Non-pigmented ciliary epithelial cell (primary cell): ENCODE results near the gene SCFD1.
A peak's percentile ranks its signal among the peaks of the same experiment; 100 is the strongest.
"Not testable (repeated sequence)": the region's sequence is repeated elsewhere in the genome, so short reads cannot be mapped to it uniquely, and the experiment has no call there.

Experiments
- DNase-seq: peaks from one replicate; pipeline ENCODE4 v3.0.0-alpha.2; 2010; ENCODE audit warnings: low read depth

Gene SCFD1

GRCh38 chr14:30678926-30679431, 56.9 kb downstream of the SCFD1 start:
- DNase-seq = no peak

- DNase-seq = no peak
These were observed 57.9 kb downstream of the SCFD1 start for GRCh38 chr14:30680036-30680435.

GRCh38 chr14:30680776-30681175, 58.7 kb downstream of the SCFD1 start:
- DNase-seq = not testable (repeated sequence)

- DNase-seq = peak; percentile 3
These were observed 59.7 kb downstream of the SCFD1 start for GRCh38 chr14:30681752-30682355.

- not testable (repeated sequence) for DNase-seq
These were observed 68.6 kb downstream of the SCFD1 start for GRCh38 chr14:30690487-30691355.

GRCh38 chr14:30691751-30692398, 69.8 kb downstream of the SCFD1 start:
- DNase-seq = no peak

- DNase-seq = no peak
These were observed 70.5 kb downstream of the SCFD1 start for GRCh38 chr14:30692669-30693068.

GRCh38 chr14:30698463-30698862, 76.3 kb downstream of the SCFD1 start:
- DNase-seq = no peak

GRCh38 chr14:30706704-30707103, 84.6 kb downstream of the SCFD1 start:
- no peak for DNase-seq

- DNase-seq = no peak
These were observed 86.0 kb downstream of the SCFD1 start for GRCh38 chr14:30708157-30708556.

- DNase-seq = no peak
These were observed 87.1 kb downstream of the SCFD1 start for GRCh38 chr14:30709201-30709600.

GRCh38 chr14:30710876-30711275, 88.8 kb downstream of the SCFD1 start:
- no peak for DNase-seq

GRCh38 chr14:30719137-30719536, 97.0 kb downstream of the SCFD1 start:
- DNase-seq = no peak

- DNase-seq = no peak
These were observed 103.6 kb downstream of the SCFD1 start for GRCh38 chr14:30725763-30726162.

- no peak for DNase-seq
These were observed 106.4 kb downstream of the SCFD1 start for GRCh38 chr14:30728471-30728870.

GRCh38 chr14:30737916-30738315, 115.8 kb downstream of the SCFD1 start:
- no peak for DNase-seq

GRCh38 chr14:30738978-30739377, 116.9 kb downstream of the SCFD1 start:
- no peak for DNase-seq

GRCh38 chr14:30748343-30748742, 126.2 kb downstream of the SCFD1 start:
- no peak for DNase-seq

- DNase-seq = no peak
These were observed 129.7 kb downstream of the SCFD1 start for GRCh38 chr14:30751646-30752416.

- no peak for DNase-seq
These were observed 131.3 kb downstream of the SCFD1 start for GRCh38 chr14:30753452-30753851.

- no peak for DNase-seq
These were observed 132.7 kb downstream of the SCFD1 start for GRCh38 chr14:30754778-30755177.

GRCh38 chr14:30756594-30756993, 134.5 kb downstream of the SCFD1 start:
- no peak for DNase-seq
